B cell (primary cell): Measurements from ENCODE around the gene HSD11B2.

ENCODE experiments used
- CTCF ChIP-seq: fragments of 200-600 bp; IDR thresholded peaks from one replicate; pipeline ENCODE4 v1.8.0; 2022; ENCODE audit warnings: antibody characterized with exemption, mild to moderate bottlenecking
- EZH2 ChIP-seq: IDR thresholded peaks from 2 replicates; pipeline ENCODE4 v1.6.1; 2012; ENCODE audit warnings: borderline replicate concordance, low read depth, mild to moderate bottlenecking, moderate library complexity, low read length; ENCODE audit not compliant: insufficient read depth, poor library complexity, severe bottlenecking

GRCh38 chr16:67426950-67427349 is 4.0 kb upstream of the HSD11B2 start:
- no peak for TF ChIP-seq CTCF
- TF ChIP-seq EZH2: no peak
